Smooth muscle cell (in vitro differentiated cells): ENCODE results near the gene ARPIN. TPM values are rescaled to one million over a fixed set of nuclear protein-coding genes. Genes with fewer than 3 reads are reported as not detected.

Experiments used
- DNase-seq: peaks from one replicate; lab custom pipeline; 2025; ENCODE audit not compliant: unreplicated experiment; lab: John Stamatoyannopoulos, UW
- H2AFZ ChIP-seq: fragments of 200-600 bp; sonication (generic); 2 replicates; pipeline ENCODE4 v1.6.0; 2016; ENCODE audit warnings: antibody characterized with exemption, low read depth, mild to moderate bottlenecking
- H3F3A ChIP-seq: fragments of 200-600 bp; sonication (generic); 2 replicates; pipeline ENCODE4 v1.6.0; 2017; ENCODE audit warnings: antibody characterized with exemption, low read depth
- H3K27ac ChIP-seq: fragments of 200-600 bp; sonication (generic); 2 replicates; pipeline ENCODE4 v1.5.1; 2016; ENCODE audit warnings: low read depth, mild to moderate bottlenecking
- H3K27me3 ChIP-seq: fragments of 200-600 bp; sonication (generic); 2 replicates; pipeline ENCODE4 v1.6.1; 2016; ENCODE audit warnings: low read depth, mild to moderate bottlenecking
- H3K36me3 ChIP-seq: fragments of 200-600 bp; sonication (generic); 2 replicates; pipeline ENCODE4 v1.5.1; 2016; ENCODE audit warnings: low read depth
- H3K4me1 ChIP-seq: fragments of 200-600 bp; sonication (generic); 2 replicates; pipeline ENCODE4 v1.5.1; 2016; ENCODE audit warnings: low read depth
- H3K4me2 ChIP-seq: fragments of 200-600 bp; sonication (generic); 2 replicates; pipeline ENCODE4 v1.6.0; 2016; ENCODE audit warnings: mild to moderate bottlenecking
- H3K4me3 ChIP-seq: fragments of 200-600 bp; sonication (generic); 2 replicates; pipeline ENCODE4 v1.5.1; 2016; ENCODE audit warnings: mild to moderate bottlenecking
- H3K79me2 ChIP-seq: fragments of 200-600 bp; sonication (generic); 2 replicates; pipeline ENCODE4 v1.6.0; 2016; ENCODE audit warnings: low read depth, mild to moderate bottlenecking
- H3K9ac ChIP-seq: fragments of 200-600 bp; sonication (generic); 2 replicates; pipeline ENCODE4 v1.6.0; 2016; ENCODE audit warnings: low read depth
- H3K9me3 ChIP-seq: fragments of 200-600 bp; sonication (generic); replicated peaks from 2 replicates; pipeline ENCODE4 v1.5.1; 2016; ENCODE audit warnings: low read depth
- H4K20me1 ChIP-seq: fragments of 200-600 bp; sonication (generic); 2 replicates; pipeline ENCODE4 v1.6.0; 2016; ENCODE audit warnings: low read depth
- CTCF ChIP-seq: fragments of 200-600 bp; sonication (generic); IDR thresholded peaks from 2 replicates; pipeline ENCODE4 v1.5.1; 2017; ENCODE audit warnings: borderline replicate concordance, mild to moderate bottlenecking, antibody characterized with exemption; ENCODE audit not compliant: insufficient read depth, poor library complexity, severe bottlenecking
- WGBS: methylation state at CpG from one replicate; pipeline ENCODE4 v1.1.7; 2016; ENCODE audit warnings: low lambda C conversion rate; 5-methylcytosine and 5-hydroxymethylcytosine counted together
- polyA plus RNA-seq: library from polyadenylated mRNA; unstranded; fragments of >200 nt; fragmentation: Nextera tagmentation; extraction: Ambion mirVana; gene quantifications from 2 replicates; pipeline ENCODE4 v1.2.1, GENCODE V29; 2016
- total RNA-seq: library from RNA; depleted of rRNA; stranded (reverse); fragments of >200 nt; gene quantifications from 2 replicates; pipeline ENCODE4 v1.2.3, GENCODE V29; 2014

Gene ARPIN
- total and polyA plus RNA-seq, 2 experiments from 2014 or later, result 4.0 to 4.3 TPM

GRCh38 chr15:89905846-89906378 lies 6.8 kb downstream of the ARPIN start:
- no peaks in the 10 kb centered on the region for H3K27me3 ChIP-seq
- DNase-seq, result no peak
- H4K20me1 ChIP-seq, result no peaks in the 10 kb centered on the region
- WGBS, result 98% methylated on average over 5 of the region's 5 CpGs
- no peak overlapping the region for H3K9ac ChIP-seq
- H3K27ac ChIP-seq, result no peak overlapping the region
- no peak overlapping the region for H3K4me2 ChIP-seq
- no peak for TF ChIP-seq CTCF
- no peaks in the 10 kb centered on the region for H3K79me2 ChIP-seq
- H3F3A ChIP-seq, result no peaks in the 10 kb centered on the region
- no peaks in the 10 kb centered on the region for H3K4me1 ChIP-seq
- no peaks in the 10 kb centered on the region for H3K9me3 ChIP-seq
- no peak overlapping the region for H2AFZ ChIP-seq
- no peak overlapping the region for H3K4me3 ChIP-seq
- H3K36me3 ChIP-seq, result no peaks in the 10 kb centered on the region

- no peak overlapping the region for H3K9ac ChIP-seq
- H3K9me3 ChIP-seq, result no peaks in the 10 kb centered on the region
- H3K4me1 ChIP-seq, result no peaks in the 10 kb centered on the region
- WGBS, result 97% methylated on average over 5 of the region's 5 CpGs
- no peaks in the 10 kb centered on the region for H3K36me3 ChIP-seq
- no peak overlapping the region for H3K4me2 ChIP-seq
- no peak for DNase-seq
- no peak overlapping the region for H2AFZ ChIP-seq
- H3K79me2 ChIP-seq, result no peaks in the 10 kb centered on the region
- no peaks in the 10 kb centered on the region for H3K27me3 ChIP-seq
- H3F3A ChIP-seq, result no peaks in the 10 kb centered on the region
- no peaks in the 10 kb centered on the region for H4K20me1 ChIP-seq
- no peak for TF ChIP-seq CTCF
- H3K4me3 ChIP-seq, result no peak overlapping the region
- no peak overlapping the region for H3K27ac ChIP-seq
Observed at GRCh38 chr15:89904519-89904918, 8.2 kb downstream of the ARPIN start.

- H3K27ac ChIP-seq, result no peak overlapping the region
- no peak overlapping the region for H3K4me2 ChIP-seq
- no peak for DNase-seq
- no peak overlapping the region for H3K4me3 ChIP-seq
- H3K9ac ChIP-seq, result no peak overlapping the region
- H3K4me1 ChIP-seq, result no peaks in the 10 kb centered on the region
- H2AFZ ChIP-seq, result no peak overlapping the region
- no peaks in the 10 kb centered on the region for H3K79me2 ChIP-seq
- H4K20me1 ChIP-seq, result no peaks in the 10 kb centered on the region
- TF ChIP-seq CTCF, result no peak
- no peaks in the 10 kb centered on the region for H3K36me3 ChIP-seq
- H3K9me3 ChIP-seq, result no peaks in the 10 kb centered on the region
- 94% methylated on average over 11 of the region's 11 CpGs for WGBS
- H3F3A ChIP-seq, result no peaks in the 10 kb centered on the region
- no peaks in the 10 kb centered on the region for H3K27me3 ChIP-seq
Observed at GRCh38 chr15:89903858-89904130, 9.0 kb downstream of the ARPIN start.

- Histone ChIP-seq H3K27me3 (no peaks in the 10 kb centered on the region), H3F3A (no peaks in the 10 kb centered on the region), H3K9me3 (no peaks in the 10 kb centered on the region), H3K79me2 (no peaks in the 10 kb centered on the region), H3K27ac (no peak overlapping the region), H2AFZ (no peak overlapping the region), H3K36me3 (no peaks in the 10 kb centered on the region), H4K20me1 (no peaks in the 10 kb centered on the region), H3K4me1 (no peaks in the 10 kb centered on the region), H3K9ac (no peak overlapping the region), H3K4me2 (no peak overlapping the region), H3K4me3 (no peak overlapping the region)
- TF ChIP-seq CTCF, result no peak
- DNase-seq, result no peak
- 96% methylated on average over 15 of the region's 15 CpGs for WGBS
Observed at GRCh38 chr15:89903015-89903857, 9.5 kb downstream of the ARPIN start.
